ENCODE data around the gene PGAP2.

Gene PGAP2

DNA sequence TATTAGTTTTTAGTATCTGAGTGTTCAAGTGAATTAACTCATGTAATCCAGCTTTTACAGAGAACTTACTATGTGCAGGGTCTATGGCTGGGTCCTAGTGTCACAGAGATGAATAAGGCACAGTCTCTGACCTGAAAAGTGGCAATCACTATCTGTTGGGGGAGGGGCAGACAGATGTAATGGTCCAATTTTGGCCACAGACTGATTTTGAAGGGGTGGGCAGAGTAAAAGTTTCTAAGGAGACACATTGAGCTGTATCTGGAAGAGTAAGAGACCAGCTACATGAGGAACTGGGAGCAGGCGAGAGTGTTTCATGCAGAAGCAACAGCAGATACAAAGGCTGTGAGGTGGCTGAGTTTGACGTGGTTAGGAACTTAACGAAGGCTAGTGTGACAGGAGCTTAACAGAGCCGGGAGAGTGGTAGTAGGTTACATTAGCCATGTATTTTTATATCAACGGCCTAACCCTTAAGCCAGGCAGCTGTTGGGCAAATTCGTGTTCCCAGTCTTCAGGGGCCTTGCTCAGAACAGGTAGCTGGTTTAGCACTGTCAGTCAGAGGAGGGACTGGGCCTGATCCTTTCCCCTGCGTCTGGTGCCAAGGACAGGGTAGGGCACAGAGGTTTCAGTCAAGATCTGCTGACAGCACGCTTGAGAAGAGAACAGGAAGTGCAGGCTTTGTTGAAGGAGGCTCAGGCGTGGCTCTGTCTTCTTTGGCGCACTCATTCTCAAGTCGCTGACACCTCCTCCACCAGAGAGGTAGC lies 45.7 kb downstream of the PGAP2 start:
- Histone ChIP-seq H3K9me3 (ENCODE audit: control extremely low read depth in 1 of 5, control insufficient read depth in 4 of 5, insufficient read depth in 2 of 5, low read depth in 1 of 5, low read length in 4 of 5) (no peaks in the 10 kb centered on the region), H3K27ac (ENCODE audit: insufficient read depth in 1 of 2, low read depth in 1 of 2, low read length in 2 of 2, poor library complexity in 1 of 2, severe bottlenecking in 2 of 2) (peak overlapping the region; percentile 72 to 89), H3K4me1 (ENCODE audit: control extremely low read depth in 1 of 4, control insufficient read depth in 4 of 4, insufficient read depth in 4 of 4, low read length in 3 of 4) (peaks cover 32 to 57% (median 41%) of the 10 kb centered on the region in 4 experiments), H3K27me3 (replicated peaks in 2 of 5; ENCODE audit: control insufficient read depth in 4 of 5, insufficient read depth in 5 of 5, low read length in 4 of 5) (no peaks in the 10 kb centered on the region), H3K4me3 (ENCODE audit: control insufficient read depth in 1 of 7, extremely low read depth in 1 of 7, insufficient read depth in 4 of 7, low read depth in 2 of 7, low read length in 6 of 7) (peak overlapping the region in 5 of 7 experiments; percentile 3 to 95 (median 89)), H3K36me3 (ENCODE audit: control insufficient read depth in 4 of 4, insufficient read depth in 4 of 4, low read length in 3 of 4) (peaks cover 0 to 3% (median 0%) of the 10 kb centered on the region in 4 experiments)
- DNase-seq = peak; percentile 67 to 87 (median 82)
- WGBS (ENCODE audit: insufficient coverage) = 30% methylated on average over 7 of the region's 11 CpGs
- POLR2A ChIA-PET = interaction anchor here (0.5 to 3.0 kb wide), 7 partner anchors 14 to 131 kb away, joined by 3 to 24 read pairs (median 3); partner anchors contain the start of gene RHOG
- CTCF ChIA-PET = interaction anchor here (1.0 to 24.5 kb wide), 40 partner anchors 15 to 235 kb away, joined by 3 to 423 read pairs (median 7); partner anchors contain the start of genes PGAP2 and RHOG

DNA sequence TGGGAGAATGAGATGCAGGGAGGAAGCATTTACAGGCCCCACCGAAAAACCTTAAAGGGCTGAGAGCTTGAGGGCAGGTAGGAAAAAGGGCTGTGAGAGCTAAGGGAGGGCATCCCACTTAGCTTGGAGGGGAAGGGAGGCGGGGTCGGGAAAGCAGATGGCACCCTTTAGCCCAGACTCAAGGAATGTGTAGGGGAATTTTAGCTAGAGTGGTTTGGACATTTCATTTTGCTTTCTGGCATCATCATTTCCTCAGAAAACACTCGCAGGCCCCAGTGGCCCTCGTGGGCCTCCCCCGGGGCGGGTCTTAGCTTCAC lies 46.3 kb downstream of the PGAP2 start:
- POLR2A ChIA-PET = interaction anchor here (0.5 to 3.0 kb wide), 7 partner anchors 15 to 130 kb away, joined by 3 to 24 read pairs (median 5); partner anchors contain the start of gene RHOG
- CTCF ChIA-PET = interaction anchor here (0.8 to 24.5 kb wide), 40 partner anchors 14 to 235 kb away, joined by 3 to 423 read pairs (median 7); partner anchors contain the start of genes PGAP2 and RHOG
- H3K27ac ChIP-seq (ENCODE audit: insufficient read depth in 1 of 2, low read depth in 1 of 2, low read length in 2 of 2, poor library complexity in 1 of 2, severe bottlenecking in 2 of 2) = peak overlapping the region; percentile 72 to 89
- no peaks in the 10 kb centered on the region for H3K9me3 ChIP-seq (ENCODE audit: control extremely low read depth in 1 of 5, control insufficient read depth in 4 of 5, insufficient read depth in 2 of 5, low read depth in 1 of 5, low read length in 4 of 5)
- 3% methylated on average over 5 of the region's 7 CpGs for WGBS (ENCODE audit: insufficient coverage)
- H3K4me1 ChIP-seq (ENCODE audit: control extremely low read depth in 1 of 4, control insufficient read depth in 4 of 4, insufficient read depth in 4 of 4, low read length in 3 of 4) = peaks cover 32 to 62% (median 46%) of the 10 kb centered on the region in 4 experiments
- H3K4me3 ChIP-seq (ENCODE audit: control insufficient read depth in 1 of 7, extremely low read depth in 1 of 7, insufficient read depth in 4 of 7, low read depth in 2 of 7, low read length in 6 of 7) = peak overlapping the region in 4 of 7 experiments; percentile 85 to 95 (median 92)
- DNase-seq = no peak
- H3K36me3 ChIP-seq (ENCODE audit: control insufficient read depth in 4 of 4, insufficient read depth in 4 of 4, low read length in 3 of 4) = peaks cover 0 to 3% (median 0%) of the 10 kb centered on the region in 4 experiments
- H3K27me3 ChIP-seq (replicated peaks in 2 of 5; ENCODE audit: control insufficient read depth in 4 of 5, insufficient read depth in 5 of 5, low read length in 4 of 5) = no peaks in the 10 kb centered on the region

DNA sequence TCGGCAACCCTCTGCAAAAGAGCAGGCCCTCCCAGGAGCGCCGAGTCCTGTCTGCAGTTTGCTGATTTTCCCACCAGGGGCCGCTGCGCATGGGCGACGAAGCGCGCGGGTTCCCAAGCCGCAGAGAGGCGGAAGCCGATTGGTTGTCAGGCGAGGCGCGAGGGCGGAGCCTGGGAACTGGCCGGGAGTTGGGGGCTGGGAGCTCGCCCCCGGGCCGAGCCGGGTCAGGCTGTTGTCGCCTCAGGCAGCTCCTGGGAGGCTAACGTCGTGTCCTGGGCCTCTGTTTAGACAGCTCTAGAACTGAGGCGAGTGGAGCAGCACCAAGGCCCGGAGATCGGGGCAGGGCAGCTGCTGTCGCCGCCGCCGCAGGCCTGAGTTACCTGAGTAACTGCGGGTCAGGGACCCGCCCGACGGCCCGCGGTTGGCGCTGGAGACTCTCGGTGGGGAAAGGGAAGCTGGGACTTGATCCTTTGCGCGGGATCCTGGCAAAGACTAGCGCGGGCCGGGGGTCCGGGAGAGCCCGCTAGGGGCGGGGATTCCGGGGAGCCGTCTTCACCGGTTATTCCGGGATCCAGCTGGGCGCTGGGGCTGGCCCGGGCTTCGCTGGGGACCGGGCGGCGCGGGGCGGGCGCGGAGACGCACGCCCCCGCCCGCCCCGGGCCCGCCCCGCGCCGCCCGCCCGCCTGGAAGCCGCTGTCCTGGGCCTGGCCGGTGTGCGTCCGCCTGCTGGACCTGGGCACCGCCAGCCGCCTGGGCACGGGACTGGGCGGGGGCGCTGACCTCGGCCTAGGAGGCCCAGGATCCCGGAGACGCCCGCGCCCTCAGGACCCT lies 46.8 kb downstream of the PGAP2 start, which contains the start of gene STIM1:
Gene STIM1, plus strand, starts transcription at position 688 of the 831 bp plus-strand sequence. CDS start 607 bp downstream, outside the sequence.
- Histone ChIP-seq H3K27ac (ENCODE audit: insufficient read depth in 1 of 2, low read depth in 1 of 2, low read length in 2 of 2, poor library complexity in 1 of 2, severe bottlenecking in 2 of 2) (peak within 1 kb of the TSS; percentile 72 to 89), H3K9me3 (ENCODE audit: control extremely low read depth in 1 of 5, control insufficient read depth in 4 of 5, insufficient read depth in 2 of 5, low read depth in 1 of 5, low read length in 4 of 5) (no peaks in the 10 kb centered on the region), H3K36me3 (ENCODE audit: control insufficient read depth in 4 of 4, insufficient read depth in 4 of 4, low read length in 3 of 4) (peaks cover 0 to 3% (median 0%) of the 10 kb centered on the region in 4 experiments), H3K4me3 (ENCODE audit: control insufficient read depth in 1 of 7, extremely low read depth in 1 of 7, insufficient read depth in 4 of 7, low read depth in 2 of 7, low read length in 6 of 7) (peak within 1 kb of the TSS; percentile 80 to 95 (median 88)), H3K4me1 (ENCODE audit: control extremely low read depth in 1 of 4, control insufficient read depth in 4 of 4, insufficient read depth in 4 of 4, low read length in 3 of 4) (peaks cover 32 to 67% (median 50%) of the 10 kb centered on the region in 4 experiments), H3K27me3 (replicated peaks in 2 of 5; ENCODE audit: control insufficient read depth in 4 of 5, insufficient read depth in 5 of 5, low read length in 4 of 5) (no peaks in the 10 kb centered on the region)
- ChIA-PET CTCF (interaction anchor here (0.6 to 24.5 kb wide), 41 partner anchors 8 to 234 kb away, joined by 3 to 423 read pairs (median 7); partner anchors contain the start of genes PGAP2 and RHOG), POLR2A (interaction anchor here (0.9 to 3.0 kb wide), 6 partner anchors 15 to 130 kb away, joined by 3 to 24 read pairs (median 6); partner anchors contain the start of gene RHOG)
- DNase-seq = peak; percentile 96 to 99 (median 98)
- WGBS (ENCODE audit: insufficient coverage) = 0% methylated on average over 62 of the region's 87 CpGs

DNA sequence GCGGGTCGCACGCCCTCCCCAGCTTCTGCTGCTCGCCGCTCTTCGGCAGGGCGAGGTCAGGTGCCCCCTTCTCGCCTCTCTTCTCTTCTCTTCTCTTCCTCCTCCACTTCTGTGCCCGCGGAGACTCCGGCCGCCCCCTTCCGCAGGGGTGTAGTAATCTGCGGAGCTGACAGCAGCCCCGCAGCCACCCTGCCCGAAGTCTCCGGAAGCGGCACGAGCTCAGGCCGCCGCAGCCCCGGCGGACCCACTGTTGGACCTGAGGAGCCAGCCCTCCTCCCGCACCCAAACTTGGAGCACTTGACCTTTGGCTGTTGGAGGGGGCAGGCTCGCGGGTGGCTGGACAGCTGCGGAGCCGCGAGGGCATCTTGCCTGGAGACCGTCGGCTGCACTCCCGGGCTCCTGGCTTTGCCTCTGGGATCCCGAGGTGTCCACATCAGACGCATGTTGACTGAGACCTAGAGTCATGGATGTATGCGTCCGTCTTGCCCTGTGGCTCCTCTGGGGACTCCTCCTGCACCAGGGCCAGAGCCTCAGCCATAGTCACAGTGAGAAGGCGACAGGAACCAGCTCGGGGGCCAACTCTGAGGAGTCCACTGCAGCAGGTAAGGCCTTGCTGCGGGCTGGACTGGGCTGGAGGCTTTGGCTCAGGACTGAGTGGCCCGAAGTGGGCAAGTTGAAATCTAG lies 47.6 kb downstream of the PGAP2 start:
- Histone ChIP-seq H3K27ac (ENCODE audit: insufficient read depth in 1 of 2, low read depth in 1 of 2, low read length in 2 of 2, poor library complexity in 1 of 2, severe bottlenecking in 2 of 2) (peak overlapping the region in 1 of 2 experiments; percentile 89), H3K27me3 (replicated peaks in 2 of 5; ENCODE audit: control insufficient read depth in 4 of 5, insufficient read depth in 5 of 5, low read length in 4 of 5) (no peaks in the 10 kb centered on the region), H3K36me3 (ENCODE audit: control insufficient read depth in 4 of 4, insufficient read depth in 4 of 4, low read length in 3 of 4) (peaks cover 0 to 3% (median 0%) of the 10 kb centered on the region in 4 experiments), H3K4me1 (ENCODE audit: control extremely low read depth in 1 of 4, control insufficient read depth in 4 of 4, insufficient read depth in 4 of 4, low read length in 3 of 4) (peaks cover 39 to 75% (median 58%) of the 10 kb centered on the region in 4 experiments), H3K4me3 (ENCODE audit: control insufficient read depth in 1 of 7, extremely low read depth in 1 of 7, insufficient read depth in 4 of 7, low read depth in 2 of 7, low read length in 6 of 7) (peak overlapping the region; percentile 80 to 95 (median 88)), H3K9me3 (ENCODE audit: control extremely low read depth in 1 of 5, control insufficient read depth in 4 of 5, insufficient read depth in 2 of 5, low read depth in 1 of 5, low read length in 4 of 5) (no peaks in the 10 kb centered on the region)
- ChIA-PET CTCF (interaction anchor here (0.6 to 24.5 kb wide), 23 partner anchors 9 to 215 kb away, joined by 3 to 423 read pairs (median 10); partner anchors contain the start of genes PGAP2 and RHOG), POLR2A (interaction anchor here (0.9 to 3.0 kb wide), 5 partner anchors 16 to 194 kb away, joined by 3 to 24 read pairs (median 6); partner anchors contain the start of gene RHOG)
- peak in 2 of 3 donors; percentile 61 to 76 for DNase-seq
- under 1% methylated on average over 33 of the region's 40 CpGs for WGBS (ENCODE audit: insufficient coverage)

DNA sequence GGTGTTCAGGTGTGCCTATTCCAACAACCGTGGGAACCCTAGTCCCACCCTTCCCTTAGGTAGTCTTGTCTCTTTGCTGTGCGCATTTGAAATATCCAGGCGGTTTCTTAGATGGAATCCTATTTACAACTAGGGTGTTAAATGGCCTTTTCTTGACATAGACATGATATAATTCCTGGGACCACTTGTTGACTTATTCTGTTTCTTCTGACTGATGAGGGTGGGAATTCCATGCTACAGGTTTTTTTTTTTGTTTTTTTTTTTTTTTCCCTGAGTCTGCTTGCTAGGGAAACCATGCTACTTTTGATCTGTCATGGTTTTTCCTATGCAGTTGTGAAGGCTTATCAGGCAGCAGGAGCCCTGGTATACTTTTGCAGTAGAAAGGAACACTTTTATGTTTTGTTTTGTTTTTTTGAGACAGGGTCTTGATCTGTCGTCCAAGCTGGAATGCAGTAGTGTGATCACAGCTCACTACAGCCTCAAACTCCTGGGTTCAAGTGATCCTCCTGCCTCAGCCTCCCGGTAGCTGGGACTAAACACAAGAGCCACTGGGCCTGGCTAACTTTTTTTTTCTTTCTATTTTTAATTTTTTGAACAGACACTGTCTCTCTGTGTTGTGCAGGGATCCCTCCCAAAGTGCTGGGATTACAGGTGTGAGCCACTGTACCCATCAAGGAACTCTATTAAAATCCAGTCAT lies 48.6 kb downstream of the PGAP2 start:
- WGBS (ENCODE audit: insufficient coverage) = 59% methylated on average over 4 of the region's 5 CpGs
- DNase-seq = no peak
- peak overlapping the region in 6 of 7 experiments; percentile 80 to 95 (median 87) for H3K4me3 ChIP-seq (ENCODE audit: control insufficient read depth in 1 of 7, extremely low read depth in 1 of 7, insufficient read depth in 4 of 7, low read depth in 2 of 7, low read length in 6 of 7)
- peak overlapping the region in 1 of 2 experiments; percentile 89 for H3K27ac ChIP-seq (ENCODE audit: insufficient read depth in 1 of 2, low read depth in 1 of 2, low read length in 2 of 2, poor library complexity in 1 of 2, severe bottlenecking in 2 of 2)
- ChIA-PET CTCF (interaction anchor here (0.6 to 24.5 kb wide), 11 partner anchors 8 to 215 kb away, joined by 3 to 423 read pairs (median 22); partner anchors contain the start of genes PGAP2 and RHOG), POLR2A (interaction anchor here (0.9 kb wide), 1 partner anchor 193 kb away, joined by 3 read pairs; no protein-coding TSS in a partner anchor)
- H3K9me3 ChIP-seq (ENCODE audit: control extremely low read depth in 1 of 5, control insufficient read depth in 4 of 5, insufficient read depth in 2 of 5, low read depth in 1 of 5, low read length in 4 of 5) = no peaks in the 10 kb centered on the region
- no peaks in the 10 kb centered on the region for H3K27me3 ChIP-seq (replicated peaks in 2 of 5; ENCODE audit: control insufficient read depth in 4 of 5, insufficient read depth in 5 of 5, low read length in 4 of 5)
- peaks cover 0 to 3% (median 0%) of the 10 kb centered on the region in 4 experiments for H3K36me3 ChIP-seq (ENCODE audit: control insufficient read depth in 4 of 4, insufficient read depth in 4 of 4, low read length in 3 of 4)
- H3K4me1 ChIP-seq (ENCODE audit: control extremely low read depth in 1 of 4, control insufficient read depth in 4 of 4, insufficient read depth in 4 of 4, low read length in 3 of 4) = peaks cover 46 to 86% (median 68%) of the 10 kb centered on the region in 4 experiments

All from common myeloid progenitor, CD34-positive (primary cell).